Measurements from ENCODE around the gene MAML1. TPM values are rescaled to one million over a fixed set of nuclear protein-coding genes. Genes with fewer than 3 reads are reported as not detected.
A peak's percentile ranks its signal among the peaks of the same experiment; 100 is the strongest.

The MAML1 gene
- total RNA-seq, 4 donors from 2014 or later = 16.6 to 29.0 (median 17.9) TPM

- no peaks in the 10 kb centered on the region for H3K36me3 ChIP-seq
- 76 to 77% methylated on average over 9 of the region's 9 CpGs for WGBS, 2 donors
- intact Hi-C loops (cut with DNase I) = no loop called here
- no peak overlapping the region for H3K27ac ChIP-seq
- H3K27me3 ChIP-seq = no peaks in the 10 kb centered on the region
- no peak overlapping the region for H3K4me3 ChIP-seq
- H3K9me3 ChIP-seq = no peaks in the 10 kb centered on the region
- H3K4me1 ChIP-seq = peaks cover 25 to 57% (median 30%) of the 10 kb centered on the region in 3 donors
- TF ChIP-seq CTCF (IDR thresholded peaks at IDR 0.05) (no peak), POLR2A (IDR thresholded peaks at IDR 0.05) (no peak)
- DNase-seq = no peak
Measured at GRCh38 chr5:179759581-179760551, 27.2 kb downstream of the MAML1 start.

DNA sequence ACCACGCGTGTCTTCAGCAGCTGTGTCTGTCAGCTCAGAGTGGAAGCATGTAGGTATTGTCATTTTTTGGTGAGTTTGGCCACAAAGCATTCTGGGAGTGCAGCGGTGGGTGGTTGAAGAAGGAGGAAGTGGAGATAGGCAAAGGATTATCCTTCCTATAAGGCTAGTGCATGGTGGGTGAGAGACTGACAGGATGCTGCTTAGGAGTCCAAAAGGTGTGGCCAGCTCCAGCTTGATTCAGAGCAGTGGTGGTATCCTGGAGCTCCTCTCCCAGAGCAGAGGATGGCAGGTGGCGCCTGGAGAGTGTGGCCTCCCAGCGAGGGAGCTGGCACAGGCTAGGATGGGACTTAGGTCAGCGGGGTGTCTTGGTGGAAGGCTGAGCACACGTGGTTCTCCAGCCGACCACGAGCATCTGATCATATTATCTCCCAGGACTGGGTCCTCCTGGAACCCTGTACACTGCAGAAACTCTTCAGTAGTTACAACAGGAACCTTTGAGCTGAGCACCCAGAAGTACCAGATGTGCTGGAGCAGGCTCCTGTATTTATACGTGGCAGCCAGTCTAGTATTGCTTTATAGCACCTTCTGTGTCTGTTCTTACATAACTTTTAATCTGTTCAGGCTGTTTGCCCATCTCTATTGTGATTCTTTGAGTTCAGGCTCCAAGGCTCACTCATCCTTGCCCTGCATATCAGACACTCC is 29.6 kb downstream of the MAML1 start:
- Histone ChIP-seq H3K36me3 (peaks cover 11 to 20% (median 11%) of the 10 kb centered on the region in 3 donors), H3K27ac (peak overlapping the region; percentile 19 to 59 (median 40)), H3K4me1 (peaks cover 38 to 74% (median 48%) of the 10 kb centered on the region in 3 donors), H3K27me3 (no peaks in the 10 kb centered on the region), H3K9me3 (no peaks in the 10 kb centered on the region), H3K4me3 (no peak overlapping the region)
- 33 to 36% methylated on average over 6 to 9 of the region's 10 CpGs for WGBS, 2 donors
- no peak for TF ChIP-seq POLR2A (IDR thresholded peaks at IDR 0.05)
- TF ChIP-seq CTCF (IDR thresholded peaks at IDR 0.05) = no peak
- intact Hi-C loops (cut with DNase I) = no loop called here
- no peak for DNase-seq

DNA sequence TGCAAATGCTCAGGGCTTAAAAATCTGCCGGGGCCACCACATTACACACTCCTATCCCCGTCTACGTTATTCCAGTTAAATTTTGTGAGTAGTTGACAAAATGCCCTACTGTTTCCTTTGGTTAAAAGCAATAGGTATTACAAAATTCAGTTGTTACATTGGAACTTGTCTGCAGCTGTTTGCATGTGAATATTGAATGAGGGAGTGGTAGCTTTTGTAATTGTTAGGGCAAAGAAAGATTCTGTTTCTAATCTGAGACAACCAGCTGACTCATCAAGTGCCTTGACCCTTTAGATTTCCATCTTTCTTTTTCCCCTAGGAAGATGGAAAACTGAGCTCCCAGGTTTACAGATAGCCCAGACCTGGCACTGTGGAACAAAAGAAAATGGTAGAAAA is 30.2 kb downstream of the MAML1 start:
- DNase-seq = no peak

DNA sequence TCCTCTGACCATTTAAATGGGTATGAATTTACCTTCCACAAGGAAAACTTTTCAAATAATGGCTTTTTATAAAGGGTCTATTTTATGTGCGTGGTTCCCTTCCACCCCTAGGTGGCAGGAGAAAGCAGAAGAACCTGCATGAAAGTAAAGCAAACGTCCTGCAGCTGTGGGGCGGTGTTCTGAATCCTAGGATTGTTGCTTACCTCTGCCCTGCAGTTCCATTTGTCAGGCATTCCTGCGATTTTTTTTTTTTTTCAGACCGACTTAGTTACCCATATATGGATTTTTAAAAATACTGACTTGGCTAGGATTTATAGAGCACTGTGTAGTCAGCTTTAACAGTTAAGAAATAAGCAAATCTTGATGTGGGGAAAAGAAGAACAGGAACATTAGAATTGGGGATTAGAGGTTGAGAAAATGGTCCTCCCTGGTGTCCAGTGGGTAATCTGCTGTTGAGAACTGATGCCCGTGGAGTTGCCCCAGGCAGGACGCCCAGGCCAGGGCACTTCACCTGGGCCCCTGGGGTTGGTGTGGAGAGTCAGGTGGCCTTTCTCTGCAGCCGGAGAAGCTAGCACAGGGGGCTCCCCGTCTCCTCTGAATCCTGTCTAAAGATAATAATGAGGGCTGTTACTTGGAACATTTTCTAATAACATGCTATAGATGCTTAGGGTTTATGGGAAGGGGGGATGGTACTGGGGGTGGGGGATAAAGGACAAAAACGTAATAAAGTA is 30.8 kb downstream of the MAML1 start:
- TF ChIP-seq POLR2A (IDR thresholded peaks at IDR 0.05) (no peak), CTCF (IDR thresholded peaks at IDR 0.05) (peak; percentile 74 to 87 (median 86))
- H3K4me3 ChIP-seq = no peak overlapping the region
- no peaks in the 10 kb centered on the region for H3K27me3 ChIP-seq
- no peaks in the 10 kb centered on the region for H3K9me3 ChIP-seq
- intact Hi-C loops (cut with DNase I) = no loop called here
- peak overlapping the region in 3 of 4 donors; percentile 38 to 63 (median 50) for H3K27ac ChIP-seq
- no peak for DNase-seq
- 14 to 26% methylated on average over 8 to 10 of the region's 10 CpGs for WGBS, 2 donors
- peaks cover 38 to 82% (median 48%) of the 10 kb centered on the region in 3 donors for H3K4me1 ChIP-seq
- peaks cover 11 to 32% (median 11%) of the 10 kb centered on the region in 3 donors for H3K36me3 ChIP-seq

More for the DNA sequence above, 30.2 kb downstream of the MAML1 start:
- WGBS, 2 donors = 2 to 12% methylated on average over 3 of the region's 3 CpGs
- intact Hi-C loops (cut with DNase I) = no loop called here
- H3K27ac ChIP-seq = peak overlapping the region in 3 of 4 donors; percentile 38 to 59 (median 42)
- no peak for TF ChIP-seq CTCF (IDR thresholded peaks at IDR 0.05)
- no peaks in the 10 kb centered on the region for H3K27me3 ChIP-seq
- peaks cover 11 to 26% (median 11%) of the 10 kb centered on the region in 3 donors for H3K36me3 ChIP-seq
- H3K4me1 ChIP-seq = peaks cover 38 to 78% (median 48%) of the 10 kb centered on the region in 3 donors
- H3K9me3 ChIP-seq = no peaks in the 10 kb centered on the region
- no peak overlapping the region for H3K4me3 ChIP-seq
